Measurements from ENCODE around the gene TMEM130.

Gene TMEM130

DNA sequence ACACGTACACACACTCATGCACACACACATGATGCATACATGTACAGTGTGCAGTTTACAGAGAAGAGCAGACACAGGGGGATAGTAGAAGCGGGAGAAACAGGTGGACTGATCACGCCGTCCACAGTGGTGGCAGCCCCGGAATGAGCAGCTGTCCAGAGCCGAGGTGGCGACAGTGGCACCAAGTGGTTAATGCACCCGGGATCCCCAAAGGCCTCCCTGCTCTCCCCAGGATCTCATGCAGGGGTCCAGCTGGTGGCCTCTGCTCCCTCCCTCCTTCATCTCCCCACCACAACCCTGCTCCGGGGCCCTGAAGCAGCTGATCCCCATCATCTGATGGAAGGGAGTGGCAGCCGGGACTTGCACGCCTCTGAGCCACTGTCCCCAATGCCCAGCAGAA, 29.7 kb downstream of the TMEM130 start:
- no peak for DNase-seq

DNA sequence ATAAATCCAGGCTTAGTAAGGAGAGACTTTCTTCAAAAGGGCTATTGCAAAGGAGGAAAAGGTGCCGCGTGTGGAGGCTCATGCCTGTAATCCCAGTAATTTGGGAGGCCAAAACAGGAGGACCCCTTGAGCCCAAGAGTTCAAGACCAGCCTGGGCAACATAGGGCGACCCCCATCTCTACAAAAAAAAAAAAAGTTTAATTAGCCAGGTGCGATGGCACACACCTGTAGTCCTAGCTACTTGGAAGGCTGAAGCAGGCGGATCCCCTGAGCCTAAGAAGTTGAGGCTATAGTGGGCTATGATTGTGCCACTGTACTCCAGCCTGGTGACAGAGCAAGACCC, 32.2 kb downstream of the TMEM130 start:
- no peak for DNase-seq

DNA sequence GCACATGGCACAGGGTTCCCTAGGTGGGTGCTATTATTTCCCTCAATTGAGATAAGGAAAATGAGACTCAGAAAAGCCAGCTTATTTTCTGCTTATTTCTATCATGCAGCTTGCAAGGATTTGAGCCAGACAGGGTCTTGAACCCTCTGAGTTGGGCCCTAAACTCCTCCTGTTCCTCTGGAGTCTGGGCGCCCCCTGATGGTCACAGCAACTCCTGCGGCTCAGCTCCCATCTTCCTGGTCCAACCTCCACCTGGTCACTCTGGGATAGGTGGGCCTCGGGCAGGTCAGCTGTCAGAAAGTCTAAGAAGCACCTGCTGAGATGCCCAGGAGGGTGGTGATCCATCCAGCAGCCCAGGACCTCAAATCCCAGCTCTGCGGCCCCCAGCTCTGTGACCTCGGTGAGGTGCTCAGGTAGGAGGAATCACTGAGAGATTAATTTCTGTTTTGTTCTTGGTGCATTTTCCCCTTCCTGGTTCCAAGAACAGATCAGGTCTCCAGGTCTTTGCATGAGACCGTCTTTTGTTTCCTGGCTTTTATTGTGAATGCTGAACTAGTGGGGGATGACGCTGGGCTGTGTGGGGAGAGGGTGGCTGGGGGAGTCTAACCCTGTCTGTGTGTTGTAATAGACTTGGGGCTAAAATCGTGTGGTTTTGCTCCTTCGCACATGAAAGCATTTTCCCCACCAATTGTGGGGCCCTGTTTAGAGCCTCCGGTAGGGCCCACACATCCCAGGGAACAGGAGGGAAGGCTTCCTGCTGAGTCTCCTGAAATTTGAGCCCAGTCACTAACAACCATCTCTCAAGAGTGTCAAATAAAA, 32.8 kb downstream of the TMEM130 start:
- DNase-seq = no peak

DNA sequence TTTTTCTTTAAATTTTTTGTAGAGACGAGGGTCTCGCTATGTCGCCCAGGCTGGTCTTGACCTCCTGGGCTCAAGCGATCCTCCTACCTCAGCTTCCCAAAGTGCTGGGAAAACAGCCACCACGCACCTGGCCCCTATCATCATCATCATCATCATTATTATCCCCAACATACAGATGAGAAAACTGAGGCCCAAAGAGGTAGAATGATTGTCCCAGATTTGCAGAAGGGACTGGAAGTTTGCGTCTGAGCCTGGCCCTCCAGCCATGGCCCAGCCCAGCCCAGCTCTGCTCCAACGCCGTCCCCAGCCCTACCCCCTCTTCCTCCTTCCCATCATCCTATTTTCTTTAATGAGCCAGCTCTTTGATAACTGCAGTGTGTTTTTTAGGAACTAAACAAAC, 34.9 kb downstream of the TMEM130 start:
- DNase-seq = no peak

DNA sequence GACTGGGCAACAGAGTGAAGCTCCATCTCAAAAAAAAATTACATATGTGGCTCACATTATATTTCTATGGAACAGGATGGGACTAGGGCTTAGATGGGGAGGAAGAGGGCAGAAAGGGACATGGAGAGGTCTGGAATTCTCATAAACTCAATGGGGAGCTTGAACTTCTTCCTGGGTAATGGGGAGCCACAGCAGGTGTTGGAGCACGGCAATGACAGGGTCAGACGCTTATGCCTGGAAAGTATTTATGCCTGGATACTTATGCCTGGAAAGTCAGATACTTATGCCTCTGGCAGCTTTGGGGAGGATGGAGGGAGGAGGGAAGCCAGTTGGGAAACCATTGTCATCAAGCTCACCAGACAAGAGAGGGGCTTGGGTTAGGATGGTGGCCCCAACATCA, 36.8 kb downstream of the TMEM130 start:
- no peak for DNase-seq

DNA sequence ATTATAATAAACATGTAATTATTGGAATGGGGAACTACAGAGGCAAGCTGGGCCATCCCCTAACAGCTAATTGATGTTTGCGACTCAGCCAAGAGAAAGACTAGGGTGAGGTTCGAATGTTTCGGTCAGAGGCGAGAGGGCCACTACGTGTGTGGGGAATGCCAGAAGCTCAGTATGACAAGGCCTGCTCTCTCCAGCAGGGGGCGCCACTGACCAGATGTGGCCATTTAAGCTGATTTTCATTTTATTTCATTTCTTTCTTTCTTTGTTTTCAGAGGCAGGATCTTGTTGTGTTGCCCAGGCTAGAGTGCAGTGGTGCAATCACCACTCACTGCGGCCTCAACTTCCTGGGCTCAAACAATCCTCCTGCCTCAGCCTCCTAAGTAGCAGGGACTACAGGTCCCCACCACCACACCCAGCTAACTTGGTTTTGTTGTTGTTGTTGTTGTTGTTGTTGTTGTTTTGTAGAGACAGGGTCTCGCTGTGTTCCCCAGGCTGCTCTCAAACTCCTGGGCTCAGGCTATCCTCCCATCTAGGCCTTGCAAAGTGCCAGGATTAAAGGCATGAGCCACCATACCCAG, 38.1 kb downstream of the TMEM130 start:
- peak; percentile 36 for DNase-seq

DNA sequence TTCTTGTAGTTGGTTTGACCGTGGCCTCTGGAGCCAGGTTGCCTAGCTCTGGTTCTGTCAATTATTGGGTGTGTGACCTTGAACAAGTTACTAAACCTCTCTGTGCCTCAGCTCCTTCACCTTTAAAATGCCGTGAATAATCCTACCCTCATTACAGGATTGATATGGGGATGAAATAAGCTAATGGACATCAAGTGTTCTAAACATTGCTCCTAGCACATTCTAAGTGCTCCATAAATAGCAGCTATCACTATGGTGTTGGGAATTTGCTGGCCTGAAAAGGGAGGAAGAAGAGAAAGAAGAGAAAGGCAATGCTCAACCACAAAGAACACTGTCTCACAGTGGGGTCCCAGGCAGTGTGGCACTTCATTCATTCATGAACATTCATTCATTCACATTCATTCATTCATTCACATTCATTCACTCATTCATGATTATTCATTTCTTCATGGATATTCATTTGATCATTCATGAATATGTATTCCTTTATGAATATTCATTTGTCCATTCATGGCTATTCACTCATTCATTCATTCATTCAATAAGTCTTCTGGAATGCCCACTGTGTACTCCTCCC, 38.8 kb downstream of the TMEM130 start:
- no peak for DNase-seq

DNA sequence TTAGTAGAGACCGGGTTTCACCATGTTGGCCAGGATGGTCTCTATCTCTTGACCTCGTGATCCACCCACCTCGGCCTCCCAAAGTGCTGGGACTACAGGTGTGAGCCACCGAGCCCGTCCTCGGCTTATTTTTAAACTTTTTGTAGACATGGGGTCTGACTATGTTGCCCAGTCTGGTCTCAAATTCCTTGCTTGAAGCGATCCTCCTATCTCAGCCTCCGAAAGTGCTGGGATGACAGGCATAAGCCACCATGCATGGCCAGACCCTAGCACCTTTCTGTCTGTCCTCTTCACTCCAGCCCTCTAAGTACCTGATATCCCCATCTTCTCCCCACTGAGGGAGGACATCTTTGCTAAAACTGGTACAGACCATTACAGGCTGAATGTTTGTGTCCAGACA, 41.4 kb downstream of the TMEM130 start:
- no peak for DNase-seq

DNA sequence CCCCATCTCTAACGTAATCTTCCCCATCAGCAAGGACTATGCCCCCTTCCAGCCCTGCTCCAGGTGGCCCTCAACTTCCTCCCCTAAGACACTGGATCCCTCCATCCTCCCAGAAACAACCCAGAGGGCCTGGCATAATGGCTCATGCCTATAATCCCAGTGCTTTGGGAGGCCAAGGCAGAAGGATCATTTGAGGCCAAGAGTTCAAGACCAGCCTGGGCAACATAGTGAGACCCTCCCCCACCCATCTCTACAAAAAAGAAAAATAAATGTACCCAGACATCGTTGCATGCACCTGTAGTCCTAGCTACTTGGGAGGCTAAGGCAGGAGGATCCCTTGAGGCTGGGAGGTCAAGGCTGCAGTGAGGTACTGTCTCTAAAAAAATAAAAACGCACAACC, 42.6 kb downstream of the TMEM130 start:
- no peak for DNase-seq

DNA sequence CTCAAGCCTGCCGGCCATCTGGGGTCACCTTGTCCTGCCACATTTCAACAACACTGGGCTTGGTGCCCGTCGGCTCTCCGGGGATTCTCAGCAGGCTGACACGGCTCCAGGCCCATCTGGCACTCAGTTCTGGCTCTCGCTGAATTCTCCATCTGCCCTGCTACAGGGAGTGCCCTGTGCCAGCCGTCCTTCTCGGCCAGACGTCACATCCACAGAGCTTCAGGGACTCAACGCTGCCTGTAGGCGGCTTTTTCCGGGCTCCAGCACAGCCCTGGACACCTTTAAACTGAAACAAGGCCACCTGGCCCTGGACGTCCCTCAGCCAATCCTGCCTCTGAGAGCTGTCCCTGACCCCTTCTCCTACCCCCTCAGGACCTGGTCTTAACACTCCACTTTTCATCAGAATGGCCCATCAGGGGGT, 43.0 kb downstream of the TMEM130 start:
- DNase-seq = no peak

DNA sequence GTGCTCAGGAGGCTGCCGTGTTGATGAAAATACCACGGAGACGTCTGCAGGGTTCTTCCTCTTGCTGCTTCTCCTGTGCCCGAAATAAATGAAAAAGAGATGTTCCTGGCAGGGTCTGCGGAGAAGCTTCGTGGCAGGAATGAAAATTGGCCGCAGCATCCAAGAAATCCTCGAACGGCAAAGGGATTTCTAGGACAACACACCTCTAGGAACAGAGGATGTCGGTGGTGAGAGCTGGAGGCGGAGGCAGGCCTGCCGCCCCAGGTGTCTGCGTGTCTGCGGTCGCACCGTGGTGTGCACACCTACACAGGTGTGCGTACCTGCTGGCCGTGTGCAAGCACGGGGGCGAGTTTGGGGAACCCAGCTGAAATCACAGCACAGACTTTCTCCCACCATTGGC, 43.4 kb downstream of the TMEM130 start:
- DNase-seq = no peak

DNA sequence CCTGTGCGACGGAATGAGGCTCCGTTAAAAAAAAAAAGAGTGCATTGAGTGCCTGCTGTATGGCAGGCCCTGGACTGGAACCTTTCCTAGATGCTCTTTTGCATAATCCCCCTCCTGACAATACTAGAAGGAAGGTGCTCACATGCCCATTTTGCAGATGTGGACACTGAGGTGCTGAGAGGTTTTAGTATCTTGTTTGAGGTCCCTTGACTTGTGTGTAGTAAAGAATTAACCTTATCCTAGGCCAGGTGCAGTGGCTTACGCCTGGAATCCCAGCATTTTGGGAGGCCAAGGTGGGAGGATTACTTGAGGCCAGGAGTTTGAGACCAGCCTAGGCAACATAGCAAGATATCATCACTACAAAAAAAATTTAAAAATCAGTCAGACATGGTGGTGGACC, 46.6 kb downstream of the TMEM130 start:
- DNase-seq = no peak

DNA sequence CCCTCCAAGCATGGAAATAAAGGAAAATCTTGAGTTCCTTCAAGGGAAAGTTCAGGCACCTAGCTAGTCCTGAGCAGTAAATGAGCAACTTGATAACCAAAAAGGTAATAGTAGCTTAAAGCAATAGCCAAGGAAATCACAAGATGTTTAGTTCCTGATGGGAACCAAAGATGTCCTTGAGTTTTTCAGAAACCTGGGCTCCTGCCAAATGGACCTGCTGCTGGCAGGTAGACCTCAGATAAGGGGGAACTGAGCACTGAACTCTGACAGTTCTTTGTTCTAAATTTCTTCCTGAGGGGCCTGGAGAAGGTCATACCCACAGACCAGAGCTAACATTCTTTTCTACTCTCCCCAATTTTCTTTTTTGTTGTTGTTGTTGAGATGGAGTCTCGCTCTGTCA, 48.5 kb downstream of the TMEM130 start:
- DNase-seq = no peak

DNA sequence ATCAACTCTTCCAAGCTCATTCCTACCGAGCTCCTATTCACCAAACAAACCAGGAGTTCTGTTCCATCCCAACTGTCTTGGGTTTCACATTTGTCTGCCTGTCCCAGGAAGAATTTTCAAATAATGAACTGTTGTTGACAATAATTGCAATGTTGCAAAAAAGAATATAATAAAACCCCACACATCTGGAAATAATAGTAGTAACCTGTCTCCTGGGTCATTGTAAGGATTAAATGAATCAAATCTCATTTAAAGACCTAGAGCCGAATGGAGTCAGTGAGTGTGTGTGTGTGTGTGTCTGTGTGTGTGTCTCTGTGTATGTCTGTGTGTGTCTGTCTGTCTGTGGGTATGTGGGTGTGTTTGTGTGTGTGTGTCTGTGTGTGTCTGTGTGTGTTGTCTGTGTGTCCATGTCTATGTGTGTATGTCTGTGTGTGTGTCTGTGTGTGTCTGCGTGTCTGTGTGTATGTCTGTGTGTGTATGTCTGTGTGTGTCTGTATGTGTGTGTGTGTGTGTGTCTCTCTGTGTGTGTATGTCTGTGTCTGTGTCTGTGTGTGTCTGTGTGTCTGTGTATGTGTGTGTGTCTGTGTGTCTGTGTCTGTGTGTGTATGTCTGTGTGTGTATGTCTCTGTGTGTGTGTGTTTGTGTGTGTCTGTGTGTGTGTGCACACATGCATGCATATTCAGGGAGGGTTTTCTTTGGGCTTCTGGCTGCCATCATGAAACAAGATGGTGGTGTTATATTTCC, 52.7 kb downstream of the TMEM130 start:
- no peak for DNase-seq

DNA sequence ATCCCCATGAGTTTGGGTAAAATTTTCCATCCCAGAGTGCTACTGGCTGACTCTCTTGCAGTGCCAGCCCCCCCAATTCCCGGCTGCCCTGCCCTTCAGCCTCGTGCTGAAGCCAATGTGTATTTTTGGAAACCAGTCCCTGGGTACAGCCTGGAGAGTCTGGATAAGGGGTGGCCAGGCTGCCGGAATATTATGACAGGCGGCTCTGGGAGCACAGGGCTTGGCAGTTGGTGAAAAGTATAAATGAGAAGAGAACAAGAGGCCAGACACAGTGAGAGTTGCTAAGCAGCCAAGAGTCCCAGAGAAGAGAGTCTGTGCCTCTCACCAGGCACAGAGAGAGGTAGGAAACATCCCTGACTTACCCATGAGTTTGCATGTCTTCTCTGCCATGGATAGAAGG, 53.6 kb downstream of the TMEM130 start:
- DNase-seq = no peak

DNA sequence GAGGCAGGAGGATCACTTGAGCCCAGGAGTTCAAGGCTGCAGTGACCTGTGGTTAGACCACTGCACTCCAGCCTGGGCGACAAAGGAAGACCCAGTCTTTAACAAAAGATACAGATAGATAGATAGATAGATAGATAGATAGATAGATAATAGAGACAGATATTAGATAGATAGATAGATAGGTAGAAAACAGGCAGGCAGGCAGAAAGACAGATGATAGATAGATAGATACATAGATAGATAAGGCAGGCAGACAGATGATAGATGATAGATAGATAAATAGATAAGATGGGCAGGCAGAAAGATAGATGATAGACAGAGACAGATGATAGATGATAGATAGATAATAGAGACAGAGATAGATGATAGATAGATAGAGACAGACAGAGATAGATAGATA, 54.5 kb downstream of the TMEM130 start:
- DNase-seq = no peak

DNA sequence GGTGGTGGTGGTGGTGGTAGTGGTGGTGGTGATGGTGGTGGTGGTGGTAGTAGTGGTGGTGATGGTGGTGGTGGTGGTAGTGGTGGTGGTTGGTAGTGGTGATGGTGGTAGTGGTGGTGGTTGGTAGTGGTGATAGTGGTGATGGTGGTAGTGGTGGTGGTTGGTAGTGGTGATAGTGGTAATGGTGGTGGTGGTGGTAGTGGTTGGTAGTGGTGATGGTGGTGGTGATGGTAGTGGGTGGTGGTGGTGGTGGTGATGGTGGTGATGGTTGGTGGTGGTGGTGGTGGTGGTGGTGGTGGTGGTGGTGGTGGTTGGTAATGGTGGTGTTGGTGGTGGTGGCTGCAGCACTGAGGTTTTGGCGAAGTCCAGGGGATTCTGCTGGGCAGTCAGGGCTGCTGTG, 58.5 kb downstream of the TMEM130 start:
- no peak for DNase-seq

DNA sequence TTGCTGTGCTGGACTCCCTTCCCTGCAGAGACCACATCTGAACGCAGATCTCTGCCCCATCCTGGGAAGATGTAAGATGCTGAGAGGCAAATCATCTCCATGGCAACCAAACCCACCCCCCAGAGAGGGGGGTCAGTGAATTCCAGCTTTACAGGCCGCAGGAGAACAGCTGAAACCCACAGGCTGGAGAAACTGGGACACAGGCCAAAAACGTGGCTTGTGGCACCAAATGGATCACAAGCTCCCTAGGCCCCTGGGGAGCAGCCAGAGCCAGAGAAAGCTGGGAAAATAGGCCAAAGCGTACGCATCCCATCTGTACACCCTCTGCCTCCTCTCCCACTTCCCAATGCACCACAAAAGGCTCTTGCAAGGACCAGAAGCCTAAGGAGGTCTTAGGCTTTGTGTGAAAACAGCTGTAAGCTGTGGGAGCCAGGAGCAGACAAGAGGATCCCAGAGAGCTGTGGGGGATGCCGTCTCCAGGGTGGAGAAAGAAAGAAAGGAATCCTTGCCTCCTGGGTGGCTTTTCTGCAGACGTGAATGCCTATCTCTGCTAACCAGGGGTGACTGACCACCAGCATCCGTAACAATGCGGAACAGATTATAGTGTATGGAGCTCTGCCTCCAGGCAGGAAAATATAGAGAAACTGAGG, 59.5 kb downstream of the TMEM130 start:
- DNase-seq = no peak

DNA sequence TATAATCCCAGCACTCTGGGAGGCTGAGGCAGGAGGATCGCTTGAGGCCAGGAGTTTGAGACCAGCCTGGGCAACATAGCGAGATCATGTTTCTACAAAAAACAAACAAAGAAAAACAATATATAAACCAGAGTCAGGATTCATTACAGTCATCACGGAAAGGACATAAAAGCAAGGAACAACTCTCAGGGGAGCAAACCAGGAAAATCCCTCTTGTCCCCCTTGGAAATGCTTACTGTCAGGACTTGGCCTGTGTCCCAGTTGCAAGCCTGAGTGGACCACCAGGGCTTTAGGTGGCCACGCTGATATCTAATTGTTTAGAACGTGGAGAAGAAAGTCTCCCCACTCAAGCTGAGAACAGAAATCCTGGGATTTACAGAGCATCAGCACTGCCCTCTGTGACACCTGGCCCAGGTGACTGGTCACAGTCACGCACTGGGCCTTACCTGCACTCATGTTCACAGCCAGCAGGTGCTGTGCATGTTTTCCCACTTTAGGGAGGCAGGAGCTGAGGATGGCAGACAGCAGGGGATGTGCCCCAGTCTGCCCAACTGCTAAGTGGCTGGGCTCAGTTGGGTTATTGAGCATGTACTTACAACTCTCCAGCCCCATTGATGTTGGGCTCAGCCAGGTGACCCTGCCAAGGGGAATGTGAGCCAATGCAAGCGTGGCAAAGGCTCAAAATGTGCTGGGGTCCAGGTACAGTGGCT, 60.9 kb downstream of the TMEM130 start:
- no peak for DNase-seq

DNA sequence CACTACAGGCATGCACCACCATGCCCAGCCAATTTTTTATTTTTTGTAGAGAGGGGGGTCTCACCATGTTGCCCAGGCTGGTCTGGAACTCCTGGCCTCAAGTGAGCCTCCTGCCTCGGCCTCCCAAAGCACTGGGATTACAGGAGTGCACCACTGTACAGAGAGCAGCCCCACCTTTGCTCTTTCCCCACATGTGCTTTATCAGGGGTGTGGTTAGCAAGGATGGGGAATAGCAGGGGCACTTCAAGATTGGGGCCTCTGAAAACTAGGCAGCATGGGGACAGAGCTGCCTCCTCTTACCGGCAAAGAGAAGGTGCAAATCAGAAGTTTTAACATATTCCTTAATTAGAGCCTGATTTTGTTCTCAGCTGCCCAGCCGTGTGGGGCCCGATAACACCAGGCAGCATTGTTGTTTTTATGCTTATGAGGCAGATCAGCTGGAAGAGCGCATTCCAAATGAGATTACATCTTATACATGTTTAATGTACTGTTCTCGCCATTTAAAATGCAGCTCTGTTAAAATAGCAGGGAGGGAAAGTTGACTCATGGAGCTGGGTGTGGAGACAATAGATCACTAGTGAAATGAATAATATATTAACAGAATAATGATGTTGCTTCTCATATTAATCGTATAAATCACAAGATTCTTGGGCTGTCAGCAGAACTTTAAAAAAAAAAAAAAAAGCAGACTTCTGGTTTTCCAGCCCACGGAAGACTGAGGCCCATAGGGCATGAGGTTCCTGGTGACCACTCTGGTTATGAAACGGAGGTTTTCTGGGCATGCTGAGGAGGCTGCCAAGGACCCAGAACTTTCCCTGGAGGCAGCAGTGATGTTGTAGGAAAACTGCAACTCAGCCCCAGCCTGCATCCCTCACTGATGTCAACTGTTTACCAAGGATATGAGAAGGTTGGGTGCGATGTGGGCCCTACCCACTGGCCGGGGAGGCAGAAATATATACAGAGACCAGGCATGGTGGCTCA, 62.5 kb downstream of the TMEM130 start:
- DNase-seq = no peak

Measured in activated T-cell treated with anti-CD3 and anti-CD28 coated beads, Interleukin-2, amount 50 U/mL, for 1 hour (primary cell).